SK-N-SH (cell line): ENCODE data around the gene GPRC5A.

Experiments used
- CTCF ChIP-seq: fragments of 200-600 bp; sonication (generic); IDR thresholded peaks from 2 replicates; pipeline ENCODE4 v1.6.1; 2017; ENCODE audit warnings: antibody characterized with exemption, mild to moderate bottlenecking, moderate library complexity
- EZH2phosphoT487 ChIP-seq: fragments of 200-600 bp; sonication (generic); IDR thresholded peaks from 2 replicates; pipeline ENCODE4 v1.6.1; 2017; ENCODE audit warnings: low read depth, mixed run types, mild to moderate bottlenecking, antibody characterized with exemption, moderate library complexity, borderline replicate concordance
- FOXJ3 ChIP-seq: sonication (generic); formaldehyde crosslinking; IDR thresholded peaks from 2 replicates; pipeline ENCODE4 v1.5.1; 2020; ENCODE audit warnings: mild to moderate bottlenecking, missing genetic modification reagents
- IRF3 ChIP-seq: fragments of 150-350 bp; IDR thresholded peaks from 2 replicates; pipeline ENCODE4 v1.6.1; 2016; ENCODE audit warnings: mild to moderate bottlenecking, low read depth, low read length
- POLR2AphosphoS5 ChIP-seq: IDR thresholded peaks from 2 replicates; pipeline ENCODE4 v1.6.1; 2012; ENCODE audit warnings: low read depth, low read length
- RAD21 ChIP-seq: IDR thresholded peaks from 2 replicates; pipeline ENCODE4 v1.6.1; 2012; ENCODE audit warnings: mild to moderate bottlenecking, low read length
- SIN3A ChIP-seq: IDR thresholded peaks from 2 replicates; pipeline ENCODE4 v1.6.1; 2012; ENCODE audit warnings: low read depth, mild to moderate bottlenecking, low read length, moderate library complexity, borderline replicate concordance

- TF ChIP-seq EZH2phosphoT487: no peak
- TF ChIP-seq SIN3A: no peak
- TF ChIP-seq CTCF: no peak
- no peak for TF ChIP-seq IRF3
- TF ChIP-seq POLR2AphosphoS5: no peak
- no peak for TF ChIP-seq FOXJ3 (CRISPR knock-in tag)
- no peak for TF ChIP-seq RAD21
Observed at GRCh38 chr12:12891881-12892355, 556 bp downstream of the GPRC5A start.
